Non-pigmented ciliary epithelial cell (primary cell): ENCODE results near the gene UTRN.

Source experiments
- DNase-seq: peaks from one replicate; pipeline ENCODE4 v3.0.0-alpha.2; 2010; ENCODE audit warnings: low read depth

UTRN gene

DNA sequence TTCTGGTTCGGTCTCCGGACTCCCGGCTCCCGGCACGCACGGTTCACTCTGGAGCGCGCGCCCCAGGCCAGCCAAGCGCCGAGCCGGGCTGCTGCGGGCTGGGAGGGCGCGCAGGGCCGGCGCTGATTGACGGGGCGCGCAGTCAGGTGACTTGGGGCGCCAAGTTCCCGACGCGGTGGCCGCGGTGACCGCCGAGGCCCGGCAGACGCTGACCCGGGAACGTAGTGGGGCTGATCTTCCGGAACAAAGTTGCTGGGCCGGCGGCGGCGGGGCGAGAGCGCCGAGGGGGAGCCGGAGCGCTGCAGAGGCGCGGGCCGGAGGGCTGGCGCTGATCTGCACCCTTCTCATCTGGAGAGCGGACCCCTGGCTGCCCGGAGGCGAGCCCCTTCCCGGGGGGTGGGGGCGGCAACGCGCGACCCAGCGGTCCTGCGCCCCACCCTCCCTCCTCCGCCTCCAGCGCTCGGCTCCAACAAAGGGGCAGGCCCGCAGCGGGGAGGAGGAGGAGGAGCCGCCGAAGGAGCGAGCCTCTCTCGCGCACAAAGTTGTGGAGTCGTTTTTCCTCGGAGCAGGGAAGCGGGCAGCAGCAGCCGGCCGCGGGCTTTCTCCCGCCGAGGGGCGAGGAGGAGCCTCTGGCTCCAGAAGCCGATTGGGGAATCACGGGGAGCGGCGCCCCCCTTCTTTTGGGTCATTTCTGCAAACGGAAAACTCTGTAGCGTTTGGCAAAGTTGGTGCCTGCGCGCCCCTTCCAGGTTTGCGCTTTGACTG lies at the start of gene UTRN:
Gene UTRN, plus strand, starts transcription at position 553 of the 765 bp plus-strand sequence. CDS start 6,494 bp downstream, outside the sequence.
- no peak for DNase-seq

DNA sequence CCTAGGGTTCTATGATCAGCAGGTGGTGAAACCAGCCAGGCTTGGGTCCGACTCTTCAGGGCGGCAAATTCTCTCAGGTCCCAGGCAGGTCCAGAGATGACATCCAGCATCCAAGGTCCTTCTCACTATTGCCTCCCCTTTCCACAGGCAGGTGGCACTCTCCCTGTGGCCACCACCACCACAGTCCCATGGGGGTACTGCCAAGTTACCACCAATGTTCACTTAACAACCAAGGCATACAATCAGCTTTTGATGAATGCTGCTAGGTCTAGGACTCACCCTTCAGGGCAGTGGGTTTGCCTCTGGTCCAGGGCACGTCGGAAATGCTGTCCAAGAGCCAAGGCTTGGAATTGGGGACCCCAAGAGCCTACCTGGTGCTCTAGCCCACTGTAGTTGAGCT lies 40.4 kb upstream of the UTRN start:
- no peak for DNase-seq

DNA sequence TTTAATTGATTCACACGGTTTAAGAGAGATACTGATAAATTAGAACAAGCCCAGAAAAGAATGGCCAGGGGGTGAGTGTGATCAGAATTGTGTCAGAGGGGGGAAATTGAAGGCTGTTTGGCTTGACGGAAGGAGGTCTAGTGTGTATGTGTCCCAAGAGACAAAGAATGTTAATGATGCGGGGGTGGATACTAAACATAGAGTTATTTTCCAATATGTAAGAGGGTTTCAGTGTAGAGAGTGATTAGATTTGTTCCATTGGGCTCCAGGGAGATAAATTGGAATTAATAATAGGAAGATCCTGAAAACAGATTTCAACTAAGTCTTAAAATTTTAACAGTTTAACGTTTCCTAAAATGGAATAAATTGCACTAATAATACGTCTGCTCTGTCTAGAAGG lies 38.1 kb upstream of the UTRN start:
- DNase-seq: no peak

DNA sequence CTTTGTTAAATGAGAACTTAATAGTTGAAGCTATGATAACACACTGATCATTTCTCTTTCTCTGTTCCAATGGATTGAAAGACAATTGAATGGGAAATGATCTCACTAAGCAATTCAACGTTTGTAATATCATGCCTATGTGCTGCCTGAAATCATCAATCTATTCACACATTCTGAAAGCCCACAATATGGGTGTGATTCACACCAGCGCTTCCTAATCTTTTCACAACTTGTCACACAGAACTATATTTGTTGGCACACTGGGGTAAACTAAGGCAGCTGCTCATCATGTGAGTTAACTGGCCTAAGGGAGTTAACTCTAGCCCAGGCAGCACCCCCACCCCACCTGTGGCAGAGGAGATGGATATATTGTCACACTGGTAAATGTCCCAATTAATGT lies 37.1 kb upstream of the UTRN start:
- DNase-seq: no peak

DNA sequence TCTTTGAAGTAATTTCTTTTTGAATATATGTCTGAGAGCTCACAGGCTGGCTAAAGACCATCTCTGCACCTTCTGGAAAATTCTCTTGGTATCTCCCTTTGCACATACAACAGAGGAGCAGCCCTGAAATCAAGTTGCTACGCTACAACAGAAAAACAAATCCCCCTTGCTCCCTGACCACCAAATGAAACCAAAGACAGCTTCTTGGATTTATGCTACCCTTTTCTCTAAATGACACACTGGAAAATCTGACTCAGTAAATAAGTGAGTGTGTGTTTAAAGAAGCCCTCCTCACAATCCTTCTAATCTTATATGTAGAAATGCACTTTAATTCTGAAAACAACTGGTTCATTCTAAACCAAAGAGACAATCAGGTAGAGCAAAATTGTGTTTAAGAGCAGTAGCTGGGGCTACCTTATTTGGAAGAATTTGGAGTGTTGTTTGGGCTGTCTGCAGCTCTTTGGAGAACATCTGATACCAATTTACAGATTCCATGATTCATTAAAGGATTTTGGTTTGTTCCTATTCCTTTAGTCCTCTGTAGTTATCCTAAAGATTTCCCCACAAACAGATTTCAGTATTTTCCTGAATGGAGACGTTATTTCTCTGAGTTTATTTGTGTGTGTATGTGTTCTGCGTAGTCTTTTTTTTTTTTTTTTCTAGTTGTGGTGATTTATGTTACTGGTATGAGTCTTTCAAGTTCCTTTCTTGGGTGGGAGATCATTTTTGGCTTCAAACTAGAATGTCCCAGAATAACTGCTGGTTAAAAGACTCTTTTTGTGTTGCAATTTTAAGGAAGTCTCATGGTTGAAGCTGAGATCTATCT lies 36.4 kb upstream of the UTRN start:
- DNase-seq: peak; percentile 28

DNA sequence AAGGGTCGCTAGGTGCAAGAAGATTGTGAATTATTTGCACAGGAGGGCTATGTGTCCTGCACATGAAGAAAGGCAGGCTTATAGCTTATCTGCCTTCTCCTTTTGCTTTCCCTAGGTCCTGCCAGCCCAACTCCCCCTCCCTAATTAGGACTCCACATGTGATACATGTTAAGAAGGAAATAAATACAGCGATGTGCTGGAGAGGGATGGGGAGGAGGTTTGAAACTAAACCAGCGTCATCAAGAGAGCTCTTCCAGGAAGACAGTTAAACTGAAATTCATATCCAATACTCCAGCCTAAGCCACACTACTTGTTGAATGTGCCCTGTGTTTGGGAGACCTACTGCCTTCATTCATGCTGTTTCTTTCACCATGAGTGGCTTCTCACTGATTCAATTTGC lies 34.9 kb upstream of the UTRN start:
- DNase-seq: no peak

DNA sequence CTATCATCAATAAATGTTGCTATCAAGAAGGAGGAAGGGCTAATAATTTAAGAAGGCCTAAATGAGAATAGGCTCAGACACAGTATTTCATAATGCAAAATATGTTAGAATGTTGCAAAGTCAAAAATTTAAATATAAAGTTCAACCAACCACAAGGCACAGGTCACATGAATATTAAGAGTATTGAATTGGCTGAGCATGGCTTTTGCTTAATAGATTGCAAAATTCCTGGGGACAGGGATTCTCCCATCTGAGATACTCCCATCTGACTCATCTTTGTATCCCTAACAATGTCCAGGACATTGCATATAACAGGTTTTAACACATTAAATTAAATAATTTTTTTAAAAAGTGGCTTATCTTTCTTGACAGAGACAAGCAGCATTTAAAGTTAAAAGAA lies 32.9 kb upstream of the UTRN start:
- DNase-seq: no peak

DNA sequence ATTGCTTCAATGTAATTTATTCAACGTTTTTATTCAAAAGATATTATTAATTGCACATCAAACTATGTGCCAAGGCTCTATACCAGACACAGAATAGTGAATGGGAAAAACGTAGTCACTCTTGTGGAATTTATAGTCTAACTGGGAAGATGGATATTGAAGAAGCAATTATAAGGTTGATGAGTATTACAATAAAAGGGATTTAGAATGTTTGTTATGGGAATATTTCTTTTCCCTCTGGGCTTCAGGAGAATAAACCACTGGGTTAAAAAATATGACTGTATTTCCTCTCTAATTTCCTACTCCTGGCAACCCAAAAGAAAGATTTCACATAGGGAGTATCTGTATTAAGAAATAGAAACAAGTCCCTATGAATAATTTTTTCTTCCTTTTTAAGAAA lies 25.1 kb upstream of the UTRN start:
- no peak for DNase-seq

DNA sequence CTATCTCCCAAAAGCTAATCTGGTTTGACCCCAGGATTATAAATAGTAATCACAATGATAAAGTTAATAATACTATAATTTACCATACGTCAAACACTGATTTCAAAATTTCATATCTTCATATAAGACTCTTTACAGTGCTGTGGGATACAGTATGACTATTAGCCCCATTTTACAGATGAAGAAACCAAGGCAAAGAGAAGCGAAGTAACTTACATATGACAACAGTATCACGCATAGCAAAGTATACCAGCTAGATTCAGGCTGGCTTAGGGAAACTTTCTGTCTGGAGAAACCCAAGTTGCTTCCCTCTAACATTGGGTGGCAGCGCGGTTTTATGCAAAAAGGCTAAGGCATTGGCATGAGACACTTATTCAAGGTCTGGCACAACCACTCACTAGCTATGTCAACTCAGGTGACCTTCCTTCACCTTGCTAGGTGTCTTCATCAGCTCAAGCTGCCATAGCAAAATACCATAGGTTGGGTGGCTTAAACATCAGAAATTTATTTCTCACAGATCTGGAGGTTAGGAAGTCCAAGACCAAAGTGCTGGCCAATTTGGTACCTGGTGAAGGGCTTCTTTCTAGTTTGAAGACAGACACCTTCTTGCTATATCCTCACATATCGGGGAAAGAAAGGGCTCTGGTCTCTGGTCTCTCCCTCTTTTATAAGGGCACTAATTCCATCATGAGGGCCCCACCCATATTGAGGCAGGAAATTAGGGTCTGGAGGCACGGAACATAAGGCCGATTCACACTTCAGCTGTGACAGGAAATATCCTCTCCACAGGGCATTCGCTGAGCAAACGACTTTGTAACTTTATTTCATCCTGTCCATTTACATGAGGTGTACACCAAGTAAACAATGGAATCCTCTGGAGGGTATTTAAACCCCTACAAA lies 22.4 kb upstream of the UTRN start:
- no peak for DNase-seq

DNA sequence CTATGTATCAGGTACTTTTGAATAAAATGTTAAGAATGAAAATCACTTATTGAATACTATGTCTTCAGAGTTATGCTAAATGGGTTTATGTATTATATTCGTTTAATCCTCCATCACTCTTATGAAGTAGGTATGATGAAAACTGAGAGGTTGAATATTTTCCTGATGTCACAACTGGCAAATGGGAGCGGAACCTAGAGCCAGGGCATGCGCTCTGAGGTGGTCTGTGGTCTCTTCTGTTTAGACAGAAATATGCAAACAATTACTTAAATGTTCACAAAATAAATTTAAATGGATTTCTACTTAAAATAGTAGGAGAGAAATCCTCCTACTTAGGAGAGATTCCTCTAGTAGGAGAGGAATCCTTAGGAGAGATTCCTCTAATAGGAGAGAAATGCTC lies 21.3 kb upstream of the UTRN start:
- no peak for DNase-seq

DNA sequence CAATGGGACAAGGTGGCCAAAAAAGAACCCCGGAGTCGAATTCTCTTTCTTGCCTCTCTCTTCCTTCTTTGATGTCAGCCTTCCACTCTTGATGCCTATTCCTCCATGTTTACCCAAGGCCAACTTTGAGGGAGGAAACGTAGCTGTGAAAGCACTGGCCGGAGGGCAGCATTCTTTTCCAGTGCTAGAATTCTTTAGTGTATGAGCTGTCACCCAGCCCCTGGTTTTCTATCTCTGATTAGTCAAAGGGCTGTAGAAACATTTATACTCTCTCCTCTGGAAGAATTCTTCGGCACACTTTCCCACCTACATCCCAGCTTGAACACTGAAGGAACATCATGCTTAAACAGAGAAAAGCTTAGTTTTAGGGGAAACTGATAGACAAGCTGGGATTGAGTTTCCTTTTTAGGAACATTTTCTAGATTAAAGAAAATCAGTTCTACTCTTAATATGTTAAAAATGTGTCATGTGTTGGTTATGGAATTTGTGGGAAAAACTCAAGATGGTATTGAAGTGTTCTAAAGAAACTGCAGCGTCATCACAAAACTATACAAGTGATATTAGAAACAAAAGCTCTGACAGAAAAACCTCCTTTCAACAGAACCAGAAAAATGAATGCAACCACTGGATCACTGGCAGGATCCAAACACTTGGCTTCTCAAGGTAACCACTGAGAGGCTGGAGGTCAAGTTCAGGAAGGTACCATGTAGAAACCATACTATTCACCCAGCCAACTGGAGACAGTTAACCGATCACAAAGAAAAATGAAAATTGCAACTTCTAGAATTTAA lies 20.7 kb upstream of the UTRN start:
- DNase-seq: peak; percentile 83

DNA sequence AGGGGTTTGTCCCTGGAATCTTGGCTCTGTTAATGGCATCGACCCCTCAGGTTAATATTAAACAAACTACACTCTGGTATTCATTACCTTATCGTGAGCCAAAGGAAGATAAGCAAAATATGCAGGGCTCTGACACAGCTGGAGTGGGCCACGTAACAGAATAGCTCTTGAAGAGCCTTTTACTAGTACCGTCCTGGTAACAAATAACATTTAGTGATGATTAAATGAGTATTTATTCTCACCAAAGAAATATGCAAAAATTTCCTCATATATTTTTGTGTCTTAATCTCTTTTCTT lies 20.1 kb upstream of the UTRN start:
- DNase-seq: no peak

DNA sequence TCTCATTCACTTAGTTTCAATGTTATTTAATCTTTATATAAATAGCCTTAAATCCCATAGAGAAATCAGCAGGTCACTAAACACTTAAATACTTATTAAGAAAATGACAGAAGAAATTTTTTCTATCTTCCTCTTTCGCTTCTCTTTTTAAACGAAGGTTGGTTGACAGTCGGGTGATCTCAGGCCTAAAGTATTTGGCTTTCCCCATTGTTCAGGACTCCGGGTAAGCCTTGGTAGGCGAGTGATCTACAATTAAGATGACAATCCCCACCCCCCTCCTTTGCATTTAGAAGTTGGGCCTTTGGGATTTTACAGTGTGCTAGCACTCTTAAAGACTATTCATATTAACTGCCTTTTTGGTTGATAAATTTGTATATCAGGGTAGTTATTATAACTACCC lies 19.7 kb upstream of the UTRN start:
- no peak for DNase-seq

DNA sequence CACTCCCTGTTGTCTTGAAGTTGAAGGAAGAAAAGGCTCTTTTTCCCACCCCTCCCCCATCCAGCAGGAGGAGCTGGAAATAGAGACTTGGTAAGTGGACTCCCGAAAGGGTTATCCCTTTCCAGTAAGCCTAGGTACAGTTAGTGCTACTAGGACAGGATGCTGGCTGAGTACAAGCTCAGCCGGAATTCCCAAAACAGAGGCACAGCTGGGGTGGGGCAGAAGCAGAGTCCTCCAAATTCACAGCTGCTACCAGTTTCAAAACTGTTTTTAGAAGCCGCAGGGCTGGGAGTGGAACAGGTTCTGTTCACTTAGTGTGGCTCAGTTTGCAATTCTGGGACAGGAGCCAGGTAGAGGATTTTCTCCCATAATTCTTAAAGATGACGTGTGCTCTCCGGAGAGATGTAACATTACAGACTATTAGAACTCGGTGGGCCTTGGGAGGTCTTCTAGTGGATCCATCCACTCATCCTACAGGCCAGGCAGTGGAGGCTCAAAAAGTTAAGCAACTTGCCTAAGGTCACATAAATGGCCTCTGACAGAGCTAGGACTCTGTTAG lies 19.0 kb upstream of the UTRN start:
- DNase-seq: no peak

DNA sequence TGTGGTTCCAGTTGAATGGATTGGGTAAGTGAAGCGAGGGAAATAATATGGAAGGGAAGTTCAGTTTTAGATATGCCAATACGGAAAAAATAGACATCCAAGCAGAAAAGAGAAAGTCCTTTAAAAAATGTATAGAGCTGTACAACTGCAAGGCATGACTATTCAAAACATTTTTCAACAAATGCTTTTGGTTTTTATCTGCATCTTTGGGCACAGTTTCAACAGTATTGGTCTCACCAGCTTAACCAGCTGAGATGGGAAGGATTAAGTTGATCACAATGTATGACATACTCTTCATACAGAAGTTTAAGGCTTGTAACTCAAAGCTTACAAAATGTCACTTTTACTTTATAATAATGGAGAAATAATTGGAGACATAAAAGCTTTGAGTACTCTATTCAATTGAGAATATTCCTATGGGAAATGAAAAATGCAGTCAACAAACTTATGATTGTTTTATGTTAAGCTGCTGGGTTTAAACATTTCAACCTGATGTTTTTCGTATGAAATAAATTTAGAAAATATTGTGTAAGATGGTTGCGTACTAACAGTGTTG lies 16.3 kb upstream of the UTRN start:
- no peak for DNase-seq

DNA sequence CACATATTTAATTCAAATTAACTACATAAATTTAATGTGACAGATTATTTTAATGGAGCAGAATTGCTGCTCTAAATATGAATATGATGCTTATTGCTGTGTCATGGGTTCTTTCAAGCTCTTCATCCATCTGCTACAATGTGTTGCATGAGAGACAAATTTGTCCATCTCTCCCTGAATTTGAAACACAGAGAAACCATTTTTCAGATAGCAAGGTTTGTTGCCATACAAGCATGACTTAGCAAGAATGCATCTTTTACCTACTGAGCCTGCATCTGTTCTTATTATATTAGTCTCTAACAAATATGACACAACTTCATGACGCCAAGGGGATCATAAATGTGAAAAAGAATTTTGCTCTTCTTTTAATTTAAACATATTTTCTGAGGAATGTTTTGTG lies 8.0 kb upstream of the UTRN start:
- DNase-seq: no peak

DNA sequence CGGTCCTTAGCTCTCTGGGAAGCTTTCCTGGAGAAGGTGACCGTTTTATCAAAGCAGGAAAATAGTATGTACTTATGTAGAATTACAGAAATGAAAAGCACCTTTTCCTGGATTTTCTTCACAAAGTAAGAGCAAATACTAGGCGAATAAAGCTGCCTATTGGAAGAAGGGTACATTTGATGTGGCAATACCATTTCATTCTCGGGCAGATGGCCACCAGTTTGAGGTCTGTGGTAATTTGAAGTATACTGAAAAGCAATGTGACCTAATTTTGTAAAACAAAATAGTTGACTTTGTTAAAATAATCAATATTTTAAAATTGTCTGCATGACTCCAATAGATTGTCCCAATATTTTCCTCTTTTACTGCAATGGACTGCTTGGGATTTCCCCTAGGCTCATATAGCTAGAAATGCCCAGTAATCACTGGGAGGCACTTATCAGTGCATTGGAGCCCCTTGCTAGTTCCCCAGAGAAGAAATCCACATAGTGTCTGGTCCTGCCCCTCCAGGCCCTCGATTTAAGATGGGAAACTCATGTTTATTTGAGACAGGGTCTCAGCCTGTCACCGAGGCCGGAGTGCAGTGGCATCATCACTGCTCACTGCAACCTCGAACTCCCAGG lies 7.4 kb upstream of the UTRN start:
- no peak for DNase-seq

DNA sequence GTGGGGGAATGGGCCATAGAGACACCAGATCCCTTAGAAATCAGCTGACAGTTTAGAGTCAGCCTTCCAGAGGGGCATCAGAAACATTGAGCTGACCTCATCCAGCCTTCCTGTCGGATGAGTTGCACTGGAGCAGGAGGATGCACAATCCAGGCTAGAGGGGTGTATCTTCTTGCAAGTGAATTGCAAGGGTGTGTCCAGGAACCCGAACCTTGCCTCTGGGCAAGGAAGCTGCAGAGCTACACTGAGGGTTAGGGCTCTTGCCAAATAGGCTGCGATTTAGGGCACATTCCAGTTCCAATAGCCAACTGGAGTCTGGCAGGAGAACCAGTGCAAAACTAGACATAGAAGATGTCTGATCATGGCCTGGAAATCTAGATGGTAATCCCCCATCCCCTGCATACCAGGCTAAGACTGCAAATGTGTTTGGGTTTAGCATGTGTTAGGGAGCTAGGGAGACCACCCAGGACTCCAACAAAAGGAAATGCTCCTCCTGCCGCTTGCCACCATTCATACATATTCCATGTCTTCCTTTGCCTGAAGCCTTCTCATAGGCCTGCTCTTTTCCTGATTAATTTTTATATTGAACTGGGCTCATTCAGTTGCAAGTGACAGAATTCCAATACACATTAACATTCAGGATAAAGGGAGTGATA lies 6.3 kb upstream of the UTRN start:
- DNase-seq: no peak

DNA sequence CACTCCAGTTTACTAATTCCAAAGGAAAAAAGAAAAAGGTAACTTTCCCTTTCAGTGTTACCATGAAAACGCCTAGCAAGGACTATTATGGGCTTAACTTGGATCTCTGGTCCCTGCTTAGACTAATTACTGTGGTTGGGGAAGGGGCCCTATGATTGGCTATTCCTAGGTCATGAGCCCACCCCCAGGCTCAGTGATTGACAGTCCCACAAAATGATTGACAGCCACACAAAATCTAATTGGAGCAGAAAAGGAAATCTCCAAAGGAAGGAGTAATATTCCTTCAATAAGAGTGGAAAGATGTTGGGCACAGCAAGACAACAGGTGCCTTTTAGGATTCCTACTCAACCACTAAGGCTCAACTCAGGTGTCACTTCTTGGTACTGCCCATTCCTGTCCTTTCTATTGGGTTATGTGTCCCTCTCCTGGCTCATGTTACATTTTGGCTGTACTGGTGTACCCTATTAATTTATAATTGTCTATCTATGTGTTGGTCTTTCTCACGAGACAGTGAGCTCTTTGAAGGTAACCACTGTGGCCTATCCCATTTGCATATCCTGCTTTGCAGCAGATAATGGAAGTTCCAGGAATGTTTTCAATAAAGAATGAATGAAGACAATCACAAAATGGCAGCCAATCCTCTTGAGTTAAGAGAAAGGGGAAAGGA lies 5.5 kb upstream of the UTRN start:
- DNase-seq: no peak
